ENCODE results near the gene ABLIM2. TPM values are rescaled to one million over a fixed set of nuclear protein-coding genes. Genes with fewer than 3 reads are reported as not detected.
A peak's percentile ranks its signal among the peaks of the same experiment; 100 is the strongest.

ABLIM2 gene
- total and polyA plus RNA-seq, 2 experiments from 2014 or later = 1.5 to 4.3 TPM

DNA sequence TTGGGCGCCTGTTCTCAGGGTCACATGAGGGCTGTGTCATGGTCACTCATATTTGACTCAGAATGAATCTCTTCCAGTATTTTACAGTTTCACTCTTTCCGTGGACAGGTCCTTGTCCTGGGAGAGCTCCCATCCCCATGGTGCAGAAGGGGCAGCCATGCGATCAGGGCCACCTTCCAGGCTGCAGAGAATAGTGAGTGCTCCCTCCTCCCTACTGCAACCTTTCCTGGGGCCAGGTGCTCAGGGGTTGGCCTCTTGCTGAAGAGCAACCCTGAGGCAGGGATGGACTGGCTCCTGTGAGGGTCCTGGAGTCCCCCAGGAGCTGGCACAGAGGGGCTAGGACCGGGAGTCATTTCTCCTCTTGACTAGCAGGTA, 108.4 kb downstream of the ABLIM2 start (continued):
- TF ChIP-seq, protein P1, sequence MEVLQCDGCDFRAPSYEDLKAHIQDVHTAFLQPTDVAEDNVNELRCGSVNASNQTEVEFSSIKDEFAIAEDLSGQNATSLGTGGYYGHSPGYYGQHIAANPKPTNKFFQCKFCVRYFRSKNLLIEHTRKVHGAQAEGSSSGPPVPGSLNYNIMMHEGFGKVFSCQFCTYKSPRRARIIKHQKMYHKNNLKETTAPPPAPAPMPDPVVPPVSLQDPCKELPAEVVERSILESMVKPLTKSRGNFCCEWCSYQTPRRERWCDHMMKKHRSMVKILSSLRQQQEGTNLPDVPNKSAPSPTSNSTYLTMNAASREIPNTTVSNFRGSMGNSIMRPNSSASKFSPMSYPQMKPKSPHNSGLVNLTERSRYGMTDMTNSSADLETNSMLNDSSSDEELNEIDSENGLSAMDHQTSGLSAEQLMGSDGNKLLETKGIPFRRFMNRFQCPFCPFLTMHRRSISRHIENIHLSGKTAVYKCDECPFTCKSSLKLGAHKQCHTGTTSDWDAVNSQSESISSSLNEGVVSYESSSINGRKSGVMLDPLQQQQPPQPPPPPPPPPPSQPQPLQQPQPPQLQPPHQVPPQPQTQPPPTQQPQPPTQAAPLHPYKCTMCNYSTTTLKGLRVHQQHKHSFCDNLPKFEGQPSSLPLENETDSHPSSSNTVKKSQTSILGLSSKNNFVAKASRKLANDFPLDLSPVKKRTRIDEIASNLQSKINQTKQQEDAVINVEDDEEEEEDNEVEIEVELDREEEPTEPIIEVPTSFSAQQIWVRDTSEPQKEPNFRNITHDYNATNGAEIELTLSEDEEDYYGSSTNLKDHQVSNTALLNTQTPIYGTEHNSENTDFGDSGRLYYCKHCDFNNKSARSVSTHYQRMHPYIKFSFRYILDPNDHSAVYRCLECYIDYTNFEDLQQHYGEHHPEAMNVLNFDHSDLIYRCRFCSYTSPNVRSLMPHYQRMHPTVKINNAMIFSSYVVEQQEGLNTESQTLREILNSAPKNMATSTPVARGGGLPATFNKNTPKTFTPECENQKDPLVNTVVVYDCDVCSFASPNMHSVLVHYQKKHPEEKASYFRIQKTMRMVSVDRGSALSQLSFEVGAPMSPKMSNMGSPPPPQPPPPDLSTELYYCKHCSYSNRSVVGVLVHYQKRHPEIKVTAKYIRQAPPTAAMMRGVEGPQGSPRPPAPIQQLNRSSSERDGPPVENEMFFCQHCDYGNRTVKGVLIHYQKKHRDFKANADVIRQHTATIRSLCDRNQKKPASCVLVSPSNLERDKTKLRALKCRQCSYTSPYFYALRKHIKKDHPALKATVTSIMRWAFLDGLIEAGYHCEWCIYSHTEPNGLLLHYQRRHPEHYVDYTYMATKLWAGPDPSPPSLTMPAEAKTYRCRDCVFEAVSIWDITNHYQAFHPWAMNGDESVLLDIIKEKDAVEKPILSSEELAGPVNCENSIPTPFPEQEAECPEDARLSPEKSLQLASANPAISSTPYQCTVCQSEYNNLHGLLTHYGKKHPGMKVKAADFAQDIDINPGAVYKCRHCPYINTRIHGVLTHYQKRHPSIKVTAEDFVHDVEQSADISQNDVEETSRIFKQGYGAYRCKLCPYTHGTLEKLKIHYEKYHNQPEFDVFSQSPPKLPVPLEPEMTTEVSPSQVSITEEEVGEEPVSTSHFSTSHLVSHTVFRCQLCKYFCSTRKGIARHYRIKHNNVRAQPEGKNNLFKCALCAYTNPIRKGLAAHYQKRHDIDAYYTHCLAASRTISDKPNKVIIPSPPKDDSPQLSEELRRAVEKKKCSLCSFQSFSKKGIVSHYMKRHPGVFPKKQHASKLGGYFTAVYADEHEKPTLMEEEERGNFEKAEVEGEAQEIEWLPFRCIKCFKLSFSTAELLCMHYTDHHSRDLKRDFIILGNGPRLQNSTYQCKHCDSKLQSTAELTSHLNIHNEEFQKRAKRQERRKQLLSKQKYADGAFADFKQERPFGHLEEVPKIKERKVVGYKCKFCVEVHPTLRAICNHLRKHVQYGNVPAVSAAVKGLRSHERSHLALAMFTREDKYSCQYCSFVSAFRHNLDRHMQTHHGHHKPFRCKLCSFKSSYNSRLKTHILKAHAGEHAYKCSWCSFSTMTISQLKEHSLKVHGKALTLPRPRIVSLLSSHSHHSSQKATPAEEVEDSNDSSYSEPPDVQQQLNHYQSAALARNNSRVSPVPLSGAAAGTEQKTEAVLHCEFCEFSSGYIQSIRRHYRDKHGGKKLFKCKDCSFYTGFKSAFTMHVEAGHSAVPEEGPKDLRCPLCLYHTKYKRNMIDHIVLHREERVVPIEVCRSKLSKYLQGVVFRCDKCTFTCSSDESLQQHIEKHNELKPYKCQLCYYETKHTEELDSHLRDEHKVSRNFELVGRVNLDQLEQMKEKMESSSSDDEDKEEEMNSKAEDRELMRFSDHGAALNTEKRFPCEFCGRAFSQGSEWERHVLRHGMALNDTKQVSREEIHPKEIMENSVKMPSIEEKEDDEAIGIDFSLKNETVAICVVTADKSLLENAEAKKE (CRISPR knock-in tag; IDR thresholded peaks at IDR 0.05) = 0 out of 2 replicates have a peak, but pooled peaks have one; percentile 11

DNA sequence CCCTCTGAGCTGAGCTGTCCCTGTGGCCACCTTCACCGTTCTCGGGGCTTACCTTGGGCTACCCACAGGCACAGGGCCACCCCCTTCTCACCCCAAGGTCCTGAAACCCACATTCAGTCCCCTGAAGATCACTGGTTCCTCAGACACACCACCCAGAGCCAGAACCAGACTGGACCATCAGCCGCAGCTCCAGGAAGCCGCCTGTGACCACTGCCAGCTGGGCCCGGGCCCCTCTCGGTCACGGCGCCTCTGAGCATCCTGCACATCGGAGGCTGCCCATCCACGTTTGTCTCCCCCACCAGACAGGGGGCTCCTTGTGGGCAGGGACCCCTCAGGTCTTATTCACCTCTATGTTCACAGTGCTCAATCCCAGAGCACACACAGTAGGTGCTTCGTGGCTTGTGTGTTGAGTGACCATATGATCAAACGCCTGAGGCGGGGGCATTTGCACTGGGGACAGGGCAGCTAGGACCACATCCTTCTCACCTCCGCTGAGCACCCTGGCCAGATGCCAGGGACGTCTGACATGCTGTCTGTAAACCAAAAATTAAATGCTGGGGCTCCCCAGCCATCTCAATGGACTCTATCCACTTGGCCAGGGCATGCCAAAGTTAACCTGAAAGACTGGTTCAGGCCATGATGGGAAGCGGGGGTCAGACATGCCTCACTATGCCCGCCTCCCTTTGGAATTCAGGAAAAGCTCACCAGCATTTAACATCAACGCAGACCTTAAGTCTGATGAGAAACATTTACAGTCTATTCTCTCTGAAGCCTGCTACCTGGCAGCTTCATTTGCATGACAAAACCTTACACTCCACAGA, 109.5 kb downstream of the ABLIM2 start:
- peaks cover 19% of the 10 kb centered on the region for H3K27me3 Mint-ChIP-seq (ENCODE audit: insufficient read depth, low read depth, poor library complexity)
- H3K4me1 Mint-ChIP-seq = peaks cover 58% of the 10 kb centered on the region
- H3K9me2 ChIP-seq (ENCODE audit: insufficient read depth) = no peaks in the 10 kb centered on the region
- H3K36me3 Mint-ChIP-seq (ENCODE audit: low read depth) = peaks cover 9% of the 10 kb centered on the region; the same call in 2 of the 3 replicates
- no peaks in the 10 kb centered on the region for H3K79me2 ChIP-seq (replicated peaks; ENCODE audit: insufficient read depth)
- H3K27me3 ChIP-seq (ENCODE audit: insufficient read depth) = no peaks in the 10 kb centered on the region
- TF ChIP-seq NANOG (IDR thresholded peaks at IDR 0.05; ENCODE audit: borderline replicate concordance) = peak; percentile 61; the same call in 1 of the 2 replicates
- TF ChIP-seq, protein P2, sequence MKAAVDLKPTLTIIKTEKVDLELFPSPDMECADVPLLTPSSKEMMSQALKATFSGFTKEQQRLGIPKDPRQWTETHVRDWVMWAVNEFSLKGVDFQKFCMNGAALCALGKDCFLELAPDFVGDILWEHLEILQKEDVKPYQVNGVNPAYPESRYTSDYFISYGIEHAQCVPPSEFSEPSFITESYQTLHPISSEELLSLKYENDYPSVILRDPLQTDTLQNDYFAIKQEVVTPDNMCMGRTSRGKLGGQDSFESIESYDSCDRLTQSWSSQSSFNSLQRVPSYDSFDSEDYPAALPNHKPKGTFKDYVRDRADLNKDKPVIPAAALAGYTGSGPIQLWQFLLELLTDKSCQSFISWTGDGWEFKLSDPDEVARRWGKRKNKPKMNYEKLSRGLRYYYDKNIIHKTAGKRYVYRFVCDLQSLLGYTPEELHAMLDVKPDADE (IDR thresholded peaks at IDR 0.05) = no peak
- TF ChIP-seq, protein P1 (CRISPR knock-in tag; IDR thresholded peaks at IDR 0.05) = no peak
- no peaks in the 10 kb centered on the region for H4K20me1 ChIP-seq (replicated peaks; ENCODE audit: insufficient read depth)
- H3K27ac Mint-ChIP-seq = peak overlapping the region; percentile 97
- ATAC-seq (peak; percentile 33), DNase-seq (ENCODE audit: low spot score) (peak; percentile 90)
- H3K4me3 Mint-ChIP-seq = peak overlapping the region; percentile 52; the same call in 1 of the 3 replicates
- H2AFZ ChIP-seq = no peak overlapping the region
- H3K36me3 ChIP-seq (ENCODE audit: insufficient read depth) = no peaks in the 10 kb centered on the region
- H3F3A ChIP-seq (replicated peaks; ENCODE audit: low read depth) = peaks cover 7% of the 10 kb centered on the region; the same call in 1 of the 2 replicates
- H3K27ac ChIP-seq (ENCODE audit: low read depth) = peak overlapping the region; percentile 88
- peak overlapping the region; percentile 62 for H3K4me2 ChIP-seq
- H3K4me3 ChIP-seq = no peak overlapping the region
- peaks cover 10% of the 10 kb centered on the region for H3K9me3 Mint-ChIP-seq
- H3K4me1 ChIP-seq (ENCODE audit: insufficient read depth) = peaks cover 28% of the 10 kb centered on the region
